HL-60 (cell line): Measurements from ENCODE around the gene LIPC.

ENCODE experiments used
- DNase-seq, 2 experiments: peaks; one replicate each; pipeline ENCODE4 v3.0.0-alpha.2; 2010 to 2020; ENCODE audit warnings: low read depth in 1 of 2, low spot score in 1 of 2
- H3K27ac ChIP-seq: fragments of 250-450 bp; sonication (Bioruptor Pico); replicated peaks from 2 replicates; pipeline ENCODE4 v1.5.1; 2020; ENCODE audit warnings: mild to moderate bottlenecking, moderate library complexity
- H3K27me3 ChIP-seq: fragments of 250-450 bp; sonication (Bioruptor Pico); 2 replicates; pipeline ENCODE4 v1.5.1; 2021; ENCODE audit warnings: mild to moderate bottlenecking, moderate library complexity; ENCODE audit not compliant: insufficient read depth, poor library complexity, severe bottlenecking
- H3K4me3 ChIP-seq: replicated peaks from 2 replicates; pipeline ENCODE4 v1.5.1; 2011; ENCODE audit warnings: mild to moderate bottlenecking, control low read depth, low read length; ENCODE audit not compliant: insufficient read depth
- GABPA ChIP-seq: IDR thresholded peaks from 2 replicates; pipeline ENCODE4 v1.6.1; 2012; ENCODE audit warnings: low read depth
- POLR2AphosphoS5 ChIP-seq: IDR thresholded peaks from 2 replicates; pipeline ENCODE4 v1.6.1; 2012; ENCODE audit warnings: low read depth
- SPI1 ChIP-seq: IDR thresholded peaks from 2 replicates; pipeline ENCODE4 v1.6.1; 2012; ENCODE audit warnings: low read depth, mild to moderate bottlenecking, borderline replicate concordance
- TF ChIP-seq, protein P1 (sequence below): IDR thresholded peaks from one replicate; pipeline ENCODE4 v1.5.1; 2011; ENCODE audit warnings: low read length, control low read depth, inconsistent platforms; ENCODE audit not compliant: insufficient read depth
- TF ChIP-seq, protein P2 (sequence below): IDR thresholded peaks from 2 replicates; pipeline ENCODE4 v1.6.1; 2012; ENCODE audit warnings: low read depth; ENCODE audit not compliant: insufficient replicate concordance

The LIPC gene

DNA sequence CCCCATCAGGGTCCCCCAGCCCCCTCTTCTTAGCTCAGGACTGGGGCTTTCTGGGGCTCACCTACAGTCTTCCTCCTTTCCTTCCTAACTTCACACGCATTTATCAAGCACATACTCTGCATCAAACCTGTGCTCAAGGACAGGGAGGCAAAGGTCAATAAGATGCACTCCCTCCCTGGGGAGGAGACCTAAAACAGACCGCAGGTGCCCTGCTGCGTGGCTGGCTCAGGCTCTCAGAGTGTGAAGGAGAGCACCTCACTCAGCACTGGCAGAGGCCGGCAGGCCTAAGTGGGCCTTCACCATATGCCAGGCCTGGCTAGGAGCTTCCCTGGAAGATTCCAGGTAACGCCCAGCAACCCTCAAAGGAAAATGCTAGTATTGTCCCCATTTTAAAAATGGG, 16.5 kb downstream of the LIPC start:
- no peak for TF ChIP-seq POLR2AphosphoS5
- no peak for TF ChIP-seq GABPA
- no peak for TF ChIP-seq SPI1
- TF ChIP-seq, protein P1, sequence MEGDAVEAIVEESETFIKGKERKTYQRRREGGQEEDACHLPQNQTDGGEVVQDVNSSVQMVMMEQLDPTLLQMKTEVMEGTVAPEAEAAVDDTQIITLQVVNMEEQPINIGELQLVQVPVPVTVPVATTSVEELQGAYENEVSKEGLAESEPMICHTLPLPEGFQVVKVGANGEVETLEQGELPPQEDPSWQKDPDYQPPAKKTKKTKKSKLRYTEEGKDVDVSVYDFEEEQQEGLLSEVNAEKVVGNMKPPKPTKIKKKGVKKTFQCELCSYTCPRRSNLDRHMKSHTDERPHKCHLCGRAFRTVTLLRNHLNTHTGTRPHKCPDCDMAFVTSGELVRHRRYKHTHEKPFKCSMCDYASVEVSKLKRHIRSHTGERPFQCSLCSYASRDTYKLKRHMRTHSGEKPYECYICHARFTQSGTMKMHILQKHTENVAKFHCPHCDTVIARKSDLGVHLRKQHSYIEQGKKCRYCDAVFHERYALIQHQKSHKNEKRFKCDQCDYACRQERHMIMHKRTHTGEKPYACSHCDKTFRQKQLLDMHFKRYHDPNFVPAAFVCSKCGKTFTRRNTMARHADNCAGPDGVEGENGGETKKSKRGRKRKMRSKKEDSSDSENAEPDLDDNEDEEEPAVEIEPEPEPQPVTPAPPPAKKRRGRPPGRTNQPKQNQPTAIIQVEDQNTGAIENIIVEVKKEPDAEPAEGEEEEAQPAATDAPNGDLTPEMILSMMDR = no peak
- TF ChIP-seq, protein P2, sequence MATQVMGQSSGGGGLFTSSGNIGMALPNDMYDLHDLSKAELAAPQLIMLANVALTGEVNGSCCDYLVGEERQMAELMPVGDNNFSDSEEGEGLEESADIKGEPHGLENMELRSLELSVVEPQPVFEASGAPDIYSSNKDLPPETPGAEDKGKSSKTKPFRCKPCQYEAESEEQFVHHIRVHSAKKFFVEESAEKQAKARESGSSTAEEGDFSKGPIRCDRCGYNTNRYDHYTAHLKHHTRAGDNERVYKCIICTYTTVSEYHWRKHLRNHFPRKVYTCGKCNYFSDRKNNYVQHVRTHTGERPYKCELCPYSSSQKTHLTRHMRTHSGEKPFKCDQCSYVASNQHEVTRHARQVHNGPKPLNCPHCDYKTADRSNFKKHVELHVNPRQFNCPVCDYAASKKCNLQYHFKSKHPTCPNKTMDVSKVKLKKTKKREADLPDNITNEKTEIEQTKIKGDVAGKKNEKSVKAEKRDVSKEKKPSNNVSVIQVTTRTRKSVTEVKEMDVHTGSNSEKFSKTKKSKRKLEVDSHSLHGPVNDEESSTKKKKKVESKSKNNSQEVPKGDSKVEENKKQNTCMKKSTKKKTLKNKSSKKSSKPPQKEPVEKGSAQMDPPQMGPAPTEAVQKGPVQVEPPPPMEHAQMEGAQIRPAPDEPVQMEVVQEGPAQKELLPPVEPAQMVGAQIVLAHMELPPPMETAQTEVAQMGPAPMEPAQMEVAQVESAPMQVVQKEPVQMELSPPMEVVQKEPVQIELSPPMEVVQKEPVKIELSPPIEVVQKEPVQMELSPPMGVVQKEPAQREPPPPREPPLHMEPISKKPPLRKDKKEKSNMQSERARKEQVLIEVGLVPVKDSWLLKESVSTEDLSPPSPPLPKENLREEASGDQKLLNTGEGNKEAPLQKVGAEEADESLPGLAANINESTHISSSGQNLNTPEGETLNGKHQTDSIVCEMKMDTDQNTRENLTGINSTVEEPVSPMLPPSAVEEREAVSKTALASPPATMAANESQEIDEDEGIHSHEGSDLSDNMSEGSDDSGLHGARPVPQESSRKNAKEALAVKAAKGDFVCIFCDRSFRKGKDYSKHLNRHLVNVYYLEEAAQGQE = no peak
- no peak for DNase-seq
- Histone ChIP-seq H3K4me3 (no peak overlapping the region), H3K27me3 (no peaks in the 10 kb centered on the region), H3K27ac (no peak overlapping the region)

DNA sequence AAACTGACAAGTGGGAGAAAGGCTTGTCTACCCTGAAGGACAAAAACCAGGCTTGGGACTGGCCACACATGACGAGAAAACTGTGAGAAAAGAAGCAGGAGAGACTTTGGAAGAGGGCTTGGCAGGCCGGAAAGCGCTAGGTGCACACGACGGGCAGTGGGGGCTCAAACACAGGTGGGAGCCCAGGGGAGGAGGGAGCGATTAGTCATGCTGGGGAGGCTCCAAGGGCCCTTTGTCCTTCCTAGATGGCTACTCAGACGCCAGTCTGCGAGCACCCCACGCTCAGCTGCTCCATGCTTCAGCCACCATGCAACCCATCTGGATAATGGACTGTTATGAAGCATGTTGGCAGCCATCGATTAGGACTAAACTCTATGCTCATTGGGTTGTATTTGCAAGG, 17.1 kb downstream of the LIPC start:
- H3K4me3 ChIP-seq = no peak overlapping the region
- DNase-seq = no peak
- TF ChIP-seq, protein P2 = no peak
- TF ChIP-seq SPI1 = no peak
- no peak for TF ChIP-seq POLR2AphosphoS5
- no peak overlapping the region for H3K27ac ChIP-seq
- H3K27me3 ChIP-seq = no peaks in the 10 kb centered on the region

DNA sequence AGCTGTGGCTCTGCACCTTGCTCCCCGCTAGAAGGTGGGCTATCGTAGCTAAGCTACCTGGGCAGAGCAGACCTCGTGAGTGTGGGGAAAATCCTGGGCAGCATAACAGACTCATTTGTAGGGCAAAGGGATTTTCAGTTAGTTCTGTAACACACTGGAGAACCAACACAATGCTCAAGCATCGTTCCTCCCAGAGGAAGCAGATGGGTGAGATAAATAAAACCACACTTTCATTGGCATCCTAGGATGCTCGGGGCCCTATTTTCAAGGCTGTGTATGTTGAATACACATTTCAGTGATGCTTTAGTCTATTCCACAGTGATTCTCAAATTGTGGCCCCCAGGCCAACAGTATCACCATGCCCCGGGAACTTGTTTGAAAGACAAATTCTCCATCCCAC, 20.0 kb downstream of the LIPC start:
- H3K27ac ChIP-seq = no peak overlapping the region
- DNase-seq = no peak
- no peak overlapping the region for H3K4me3 ChIP-seq
- TF ChIP-seq, protein P1 = no peak
- no peak for TF ChIP-seq POLR2AphosphoS5
- H3K27me3 ChIP-seq = no peaks in the 10 kb centered on the region

DNA sequence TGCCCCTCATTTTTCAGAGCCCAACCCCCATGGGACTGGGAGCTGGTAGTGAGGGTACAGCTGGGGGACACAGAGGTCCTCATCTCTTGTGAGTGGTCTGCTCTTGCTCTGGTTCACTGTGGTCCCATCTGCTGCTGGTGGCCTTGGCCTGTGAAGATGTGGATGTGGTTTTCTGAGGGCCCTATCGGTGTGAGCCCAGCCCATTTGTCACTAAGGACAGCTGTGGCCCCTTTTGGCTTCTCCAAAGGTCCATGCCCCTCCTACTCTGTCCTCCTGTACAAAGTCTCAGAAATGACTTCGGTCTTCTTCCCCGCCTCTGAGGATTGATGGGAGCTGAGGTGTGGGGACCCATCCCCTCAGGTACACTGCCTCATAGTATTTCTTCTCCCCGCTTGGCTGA, 21.0 kb downstream of the LIPC start:
- H3K27me3 ChIP-seq = no peaks in the 10 kb centered on the region
- H3K4me3 ChIP-seq = no peak overlapping the region
- TF ChIP-seq, protein P2 = no peak
- no peak for TF ChIP-seq GABPA
- TF ChIP-seq POLR2AphosphoS5 = no peak
- TF ChIP-seq SPI1 = no peak
- TF ChIP-seq, protein P1 = no peak
- no peak overlapping the region for H3K27ac ChIP-seq
- DNase-seq = no peak
